Stimulated activated CD8-positive, alpha-beta memory T cell treated with anti-CD3 and anti-CD28 coated beads, Interleukin-4, amount 100 ng/mL, for 1 hour (primary cell): ENCODE results near the gene G6PD.

Source experiments
- DNase-seq, 2 donors: peaks; one replicate each; pipeline ENCODE4 v3.0.0-alpha.2; 2020; ENCODE audit warnings: low read depth in 2 of 2, low spot score in 1 of 2

The G6PD gene

DNA sequence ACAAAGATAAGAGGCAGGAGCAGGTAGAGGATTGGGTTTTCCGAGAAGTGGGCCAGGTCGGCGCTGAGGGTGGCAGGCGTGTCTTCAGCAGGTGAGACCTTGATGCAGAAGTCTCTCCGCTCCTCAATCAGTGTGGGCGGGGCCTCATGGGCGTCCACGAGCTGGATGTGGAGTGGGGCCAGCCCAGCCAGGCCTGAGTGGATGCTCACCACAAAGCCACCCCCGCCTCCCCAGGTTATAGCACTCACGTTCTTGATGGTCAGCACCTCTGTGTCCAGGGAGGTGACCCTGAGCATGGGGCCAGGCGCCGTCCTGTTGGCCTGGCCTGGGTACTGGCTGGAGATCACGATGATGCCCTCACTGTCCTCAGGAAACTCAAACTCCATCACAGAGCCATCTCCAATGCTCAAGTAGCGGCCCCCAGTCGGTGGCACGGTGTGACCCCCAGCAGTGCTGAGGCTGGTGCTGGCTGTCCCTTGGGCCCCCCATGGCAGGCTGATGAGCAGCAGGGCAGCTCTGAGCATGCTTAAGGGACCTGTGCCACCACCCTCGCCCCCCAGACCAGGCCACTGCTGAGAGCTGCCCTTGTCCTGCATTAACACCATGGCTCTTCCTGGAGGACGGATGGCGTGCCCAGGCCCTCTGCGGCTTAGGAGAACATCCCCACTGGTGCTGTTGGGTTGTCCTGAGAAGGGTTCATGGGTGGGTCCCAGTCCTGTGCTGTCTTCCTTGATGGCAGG lies 58.1 kb downstream of the G6PD start:
- no peak for DNase-seq

DNA sequence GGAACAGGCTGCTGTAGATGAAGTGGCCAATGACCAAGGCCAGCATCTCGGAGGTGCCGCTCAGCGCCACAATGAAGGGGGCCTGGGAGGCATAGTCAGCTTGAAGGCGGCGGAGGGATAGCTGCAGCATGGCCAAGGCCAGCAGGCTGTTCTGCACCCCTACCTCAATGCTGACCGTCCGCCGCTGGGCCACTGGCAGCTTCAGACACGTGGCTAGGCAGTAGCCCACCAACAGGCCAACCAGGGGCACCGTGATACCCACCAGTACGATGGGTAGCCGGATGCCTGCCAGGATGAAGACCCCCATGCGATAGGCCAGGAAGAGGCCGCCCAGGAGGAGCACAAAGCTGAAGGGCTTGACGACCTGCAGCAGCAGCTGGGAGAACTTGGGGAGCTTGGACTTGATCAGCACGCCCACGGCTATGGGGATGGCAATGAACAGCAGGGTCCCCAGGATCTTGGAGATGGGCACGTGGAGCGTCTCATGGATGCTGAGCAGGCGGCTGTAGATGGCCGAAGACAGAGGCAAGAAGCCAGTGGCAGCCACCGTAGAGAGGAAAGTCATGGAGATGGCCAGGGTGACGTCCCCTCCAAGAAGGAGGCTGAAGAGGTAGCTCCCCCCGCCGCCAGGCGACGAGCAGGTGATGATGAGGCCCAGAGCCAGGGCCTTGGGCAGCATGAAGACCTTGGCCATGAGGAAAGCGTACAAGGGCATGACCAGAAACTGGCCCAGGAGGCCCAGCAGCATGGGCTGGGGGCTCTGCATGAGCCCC lies 58.9 kb downstream of the G6PD start:
- no peak for DNase-seq

DNA sequence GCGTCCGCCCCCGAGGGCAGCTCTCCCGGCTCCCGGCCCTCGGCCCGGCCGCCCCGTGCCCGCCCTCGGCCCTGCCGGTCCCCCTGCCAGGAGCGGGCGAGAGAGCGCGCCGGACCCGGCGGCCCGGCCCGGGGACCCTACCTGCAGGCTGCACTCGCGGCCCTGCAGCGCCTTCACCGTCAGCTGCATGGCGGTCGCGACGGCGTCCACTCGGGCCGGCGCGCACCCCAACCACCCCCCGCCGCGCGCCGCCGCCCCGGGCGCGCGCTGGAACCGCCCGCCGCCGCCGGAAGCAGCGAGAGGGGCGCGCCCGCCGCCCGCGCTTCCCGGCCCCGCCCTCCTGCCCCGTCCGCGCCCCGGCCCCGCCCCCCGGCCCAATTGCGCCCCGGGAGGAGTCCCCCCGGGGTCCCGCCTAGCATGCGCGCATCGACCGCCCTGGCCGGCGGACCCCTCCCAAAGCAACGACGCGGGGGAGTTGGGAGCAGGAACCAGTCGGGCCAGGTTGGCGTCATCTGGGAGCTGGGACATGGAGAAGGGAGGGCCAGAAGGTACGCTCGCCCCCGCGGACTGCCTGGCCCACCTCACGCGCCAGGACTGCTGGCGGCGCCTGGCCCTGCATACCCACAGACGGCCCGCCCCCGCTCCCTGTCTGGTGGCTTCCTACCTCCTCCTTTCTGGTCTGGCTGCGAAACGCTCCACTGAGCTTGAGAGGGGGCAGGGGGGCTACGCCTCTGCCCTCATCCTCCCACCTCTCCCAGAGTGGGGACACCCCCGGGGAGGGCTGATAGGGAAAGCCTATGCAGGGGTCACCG lies 60.0 kb downstream of the G6PD start, which contains the start of gene UBL4A:
UBL4A (minus strand) TSS at position 220 of the 812 bp plus-strand sequence; CDS start at position 189, 31 bp downstream.
- no peak for DNase-seq

- DNase-seq: no peak
These were observed 60.6 kb downstream of the G6PD start for GRCh38 chrX:154486052-154486395.

- no peak for DNase-seq
These were observed 61.2 kb downstream of the G6PD start for GRCh38 chrX:154485150-154486051.

DNA sequence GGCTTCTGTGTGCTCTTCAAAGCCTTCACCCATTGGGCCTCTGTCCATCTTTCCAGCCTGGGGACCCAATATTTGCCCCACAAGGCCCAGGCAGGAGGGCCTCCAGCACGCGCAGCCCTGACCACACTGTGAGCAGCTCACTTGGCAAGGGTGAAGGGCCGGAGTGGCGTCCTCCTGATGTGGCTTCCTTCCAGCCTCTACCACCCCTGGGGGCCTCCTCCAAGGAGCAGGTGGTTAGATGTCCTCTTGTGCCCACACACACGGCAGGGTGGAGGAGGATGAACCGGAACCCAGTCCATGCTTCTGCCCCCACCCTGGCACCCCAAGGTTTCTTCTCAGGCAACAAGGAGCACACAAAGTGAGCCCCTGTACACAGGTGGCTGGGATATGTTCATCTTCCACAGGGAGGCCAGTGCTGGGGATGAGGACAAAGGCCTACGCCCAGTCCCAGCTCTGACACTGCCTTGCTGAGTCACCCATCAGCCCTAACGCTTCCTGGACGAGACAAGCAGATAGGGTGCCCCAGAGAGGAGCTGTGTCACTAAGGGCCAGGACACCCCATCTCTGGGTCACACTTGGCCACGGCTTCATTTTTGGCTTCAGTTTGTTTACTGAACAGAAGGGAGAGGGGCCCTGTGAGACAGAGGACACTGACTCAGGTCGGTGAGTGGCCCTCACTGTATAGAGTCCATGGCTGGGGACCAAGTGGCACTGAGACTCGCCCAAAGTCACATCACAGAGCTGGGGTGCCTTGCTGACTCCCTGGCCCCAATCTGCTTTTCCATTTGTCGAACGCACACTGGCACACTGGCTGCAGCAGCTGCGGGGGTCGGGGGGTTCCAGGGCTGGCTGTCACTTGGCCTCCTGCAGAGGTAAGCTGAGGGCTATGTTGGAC lies 62.1 kb downstream of the G6PD start:
- no peak for DNase-seq

GRCh38 chrX:154483325-154483724 lies 63.3 kb downstream of the G6PD start:
- no peak for DNase-seq

DNA sequence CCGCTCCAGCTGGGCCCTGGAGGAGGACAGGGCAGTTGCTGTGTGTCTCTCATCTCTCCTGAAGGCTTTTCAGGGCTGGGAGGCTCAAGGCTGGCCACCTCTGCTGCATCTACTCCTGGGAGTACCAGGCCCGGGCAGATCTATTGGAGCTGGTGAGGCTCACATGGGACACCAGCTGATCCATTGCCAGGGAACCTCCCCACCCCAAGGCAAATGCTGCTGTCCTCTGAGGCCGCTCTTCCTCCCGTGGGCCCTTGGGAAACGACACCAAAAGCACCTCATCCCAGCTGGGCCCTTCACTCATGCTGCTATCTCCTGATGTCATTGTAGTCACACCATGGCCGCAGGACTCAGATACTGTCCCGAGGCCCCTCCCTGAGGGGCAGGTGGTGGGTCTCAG lies 63.9 kb downstream of the G6PD start:
- DNase-seq: no peak

DNA sequence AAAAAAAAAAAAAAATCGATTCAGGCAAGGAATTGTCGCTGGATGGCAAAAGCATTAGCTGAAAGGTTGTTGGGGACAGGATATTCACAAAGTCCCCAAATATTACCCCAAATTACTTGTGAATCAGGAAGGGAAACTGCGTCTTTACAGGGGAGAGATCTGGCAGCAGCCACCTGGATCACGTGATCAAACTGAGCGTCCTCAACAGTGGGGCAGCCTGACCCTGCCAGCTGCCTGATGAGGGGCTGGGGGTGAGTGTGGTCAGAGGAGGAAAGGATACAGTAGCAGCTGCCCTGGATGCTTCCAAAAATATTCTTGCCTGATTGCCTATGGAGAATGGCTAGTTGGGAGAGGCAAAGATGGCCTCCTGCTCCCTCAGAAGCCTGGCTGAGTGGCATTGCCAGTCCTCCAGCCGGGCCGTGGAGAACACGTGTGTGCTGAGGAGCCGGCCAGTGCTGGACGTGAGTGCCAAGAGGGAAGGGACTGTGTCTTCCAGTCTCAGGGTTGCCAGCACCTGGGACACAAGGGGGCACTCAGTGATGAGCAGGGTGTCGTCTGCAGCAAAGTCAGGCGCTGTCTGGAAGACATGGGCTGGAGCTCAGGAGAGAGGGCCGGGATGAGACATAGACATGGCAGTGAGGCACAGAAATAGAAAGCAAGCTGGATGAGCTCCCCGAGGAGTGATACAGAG lies 64.6 kb downstream of the G6PD start:
- no peak for DNase-seq
